HS-27A (cell line): ENCODE data around the gene PACS2.
"Not testable (repeated sequence)": the region's sequence is repeated elsewhere in the genome, so short reads cannot be mapped to it uniquely, and the experiment has no call there.

Experiments used
- DNase-seq: peaks from one replicate; pipeline ENCODE4 v3.0.0-alpha.2; 2012; ENCODE audit warnings: low read depth, missing footprints

Gene PACS2

GRCh38 chr14:105333020-105333490 is 18.5 kb downstream of the PACS2 start:
- DNase-seq: no peak

GRCh38 chr14:105333613-105334364 is 19.2 kb downstream of the PACS2 start:
- no peak for DNase-seq

- no peak for DNase-seq
Measured at GRCh38 chr14:105334383-105335230, 20.1 kb downstream of the PACS2 start.

- not testable (repeated sequence) for DNase-seq
Measured at GRCh38 chr14:105335231-105335542, 20.6 kb downstream of the PACS2 start.

- no peak for DNase-seq
Measured at GRCh38 chr14:105335735-105336476, 21.4 kb downstream of the PACS2 start.

- no peak for DNase-seq
Measured at GRCh38 chr14:105336477-105337287, 22.1 kb downstream of the PACS2 start.

- DNase-seq: no peak
Measured at GRCh38 chr14:105337433-105337832, 22.9 kb downstream of the PACS2 start.

- DNase-seq: no peak
Measured at GRCh38 chr14:105337966-105338741, 23.6 kb downstream of the PACS2 start.

- DNase-seq: no peak
Measured at GRCh38 chr14:105340821-105341733, 26.5 kb downstream of the PACS2 start.

GRCh38 chr14:105343194-105343593 is 28.6 kb downstream of the PACS2 start:
- DNase-seq: no peak

GRCh38 chr14:105346200-105346533 is 31.6 kb downstream of the PACS2 start:
- no peak for DNase-seq

GRCh38 chr14:105346876-105347586 is 32.5 kb downstream of the PACS2 start:
- no peak for DNase-seq

- DNase-seq: no peak
Measured at GRCh38 chr14:105347587-105347968, 33.0 kb downstream of the PACS2 start.

- no peak for DNase-seq
Measured at GRCh38 chr14:105348169-105348944, 33.8 kb downstream of the PACS2 start.

- DNase-seq: no peak
Measured at GRCh38 chr14:105348945-105349699, 34.6 kb downstream of the PACS2 start.

GRCh38 chr14:105349992-105350391 is 35.4 kb downstream of the PACS2 start:
- no peak for DNase-seq

- no peak for DNase-seq
Measured at GRCh38 chr14:105350450-105351244, 36.1 kb downstream of the PACS2 start.
